ENCODE measurements around the gene PKD1. TPM values are rescaled to one million over a fixed set of nuclear protein-coding genes. Genes with fewer than 3 reads are reported as not detected.
"Not testable (repeated sequence)": the region's sequence is repeated elsewhere in the genome, so short reads cannot be mapped to it uniquely, and the experiment has no call there.

PKD1 gene
- total RNA-seq, 1 donor, result 118 TPM

- not testable (repeated sequence) for H3K4me3 ChIP-seq (ENCODE audit: low read depth, low read length); DNase-seq (ENCODE audit: low read depth)
Observed at GRCh38 chr16:2110332-2111008, 25.2 kb downstream of the PKD1 start.

DNA sequence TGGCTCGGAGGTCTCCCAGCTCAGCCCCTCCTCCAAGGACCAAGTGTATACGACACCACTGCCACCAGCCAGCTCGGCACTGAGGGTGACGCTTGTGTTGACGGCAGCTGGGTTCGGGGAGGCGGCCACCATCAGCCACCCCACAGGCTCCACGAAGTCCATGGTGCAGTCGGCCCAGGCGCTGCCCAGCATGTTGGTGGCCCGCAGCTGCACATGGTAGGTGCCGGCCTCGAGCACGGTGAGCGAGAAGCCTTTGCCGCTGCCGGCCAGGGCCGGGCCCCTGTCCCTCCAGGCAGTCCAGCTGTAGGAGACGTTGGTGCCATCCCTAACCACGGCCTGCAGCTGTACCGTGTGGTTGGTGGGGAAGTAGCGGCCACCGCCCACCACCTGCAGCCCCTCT, 25.8 kb downstream of the PKD1 start:
- H3K4me3 ChIP-seq (ENCODE audit: low read depth, low read length); DNase-seq (ENCODE audit: low read depth): not testable (repeated sequence)

- not testable (repeated sequence) for H3K4me3 ChIP-seq (ENCODE audit: low read depth, low read length); DNase-seq (ENCODE audit: low read depth)
Observed at GRCh38 chr16:2109271-2109580, 26.5 kb downstream of the PKD1 start.

DNA sequence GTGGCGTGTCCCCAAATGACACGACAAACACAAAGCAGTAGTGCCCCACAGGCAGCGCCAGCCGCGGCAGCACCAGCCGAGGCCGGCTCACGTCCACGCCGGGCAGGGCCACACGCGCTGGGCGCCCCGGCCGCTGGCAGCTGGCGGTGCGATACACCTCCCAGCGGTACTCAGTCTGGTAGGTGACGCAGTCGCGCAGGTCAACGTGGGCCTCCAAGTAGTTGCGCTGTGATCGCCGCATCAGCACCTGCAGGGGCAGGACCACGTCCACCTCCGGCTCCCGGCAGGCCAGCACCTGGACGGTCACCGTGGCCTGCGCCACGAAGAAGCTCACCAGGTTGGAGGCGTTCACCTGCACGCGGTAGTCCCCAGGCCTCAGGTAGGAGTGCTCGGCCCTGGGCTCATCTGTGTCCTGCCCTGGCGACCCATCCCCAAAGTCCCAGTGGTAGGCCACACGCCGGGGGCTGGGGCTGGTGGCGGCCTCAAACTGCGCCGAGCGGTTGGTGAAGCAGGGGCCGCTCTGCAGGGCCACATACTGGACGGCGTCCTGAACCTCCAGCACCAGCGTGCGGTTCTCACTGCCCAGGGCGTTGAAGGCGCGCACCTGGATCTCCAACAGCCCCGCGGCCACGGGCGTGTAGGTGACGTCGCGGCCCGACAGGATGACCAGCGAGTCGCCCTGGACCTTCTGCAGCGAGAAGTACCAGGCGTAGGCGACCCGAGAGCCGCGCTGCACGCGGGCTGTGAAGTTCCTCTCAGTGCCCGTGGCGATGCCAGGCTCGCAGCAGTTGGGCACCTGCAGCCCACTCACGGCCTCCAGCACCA, 27.0 kb downstream of the PKD1 start:
- H3K4me3 ChIP-seq (ENCODE audit: low read depth, low read length); DNase-seq (ENCODE audit: low read depth): not testable (repeated sequence)

DNA sequence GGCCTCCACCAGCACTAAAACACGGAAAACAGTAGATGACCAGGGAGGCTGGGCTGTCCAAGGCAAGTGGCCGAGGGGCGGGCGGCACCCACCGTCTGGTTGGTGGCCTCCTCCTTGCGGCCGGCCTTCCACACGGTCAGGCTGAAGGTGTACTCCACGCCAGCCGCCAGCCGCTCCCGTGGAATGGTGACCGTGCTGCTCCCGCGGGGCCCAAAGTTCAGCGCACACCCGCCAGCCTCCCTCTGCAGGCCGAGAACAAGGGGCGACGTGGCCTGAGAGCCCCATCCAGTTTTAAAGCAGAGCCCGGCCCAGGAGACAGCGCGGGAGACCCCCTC, 27.9 kb downstream of the PKD1 start:
- DNase-seq (ENCODE audit: low read depth); H3K4me3 ChIP-seq (ENCODE audit: low read depth, low read length): not testable (repeated sequence)

DNA sequence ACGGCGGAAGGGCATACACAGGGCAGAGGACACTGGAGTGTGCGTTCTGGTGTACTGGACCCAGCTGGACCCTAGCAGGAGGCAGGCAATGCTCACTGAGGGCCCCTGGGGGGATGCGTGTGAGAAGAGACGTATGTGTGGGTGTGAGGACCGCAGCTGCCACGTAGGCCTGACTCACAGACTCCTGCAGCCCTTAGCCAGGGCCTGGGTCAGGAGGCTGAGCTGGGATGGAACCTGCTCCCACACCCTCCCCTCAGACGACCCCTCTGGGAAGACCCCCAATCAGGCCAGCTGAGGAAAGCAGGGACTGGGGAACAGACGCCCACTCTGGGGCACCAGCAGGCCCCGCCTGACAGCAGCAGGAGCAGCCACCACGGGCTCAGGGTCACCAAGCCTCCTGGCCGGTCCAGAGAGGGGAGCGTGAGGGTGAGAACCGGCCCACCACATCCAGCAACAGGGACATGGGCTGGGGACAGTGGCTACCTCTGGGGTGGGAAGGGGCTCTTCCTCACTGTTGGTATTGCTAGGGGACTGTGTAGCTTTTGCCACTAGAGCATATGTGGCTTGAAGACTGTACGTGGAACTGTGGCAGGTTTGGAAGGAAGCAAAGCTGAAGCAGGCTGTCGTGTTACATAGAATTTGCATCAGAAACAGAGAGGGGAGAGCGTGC, 28.4 kb downstream of the PKD1 start:
- H3K4me3 ChIP-seq (ENCODE audit: low read depth, low read length), result not testable (repeated sequence)
- peak; percentile 65 for DNase-seq (ENCODE audit: low read depth)

DNA sequence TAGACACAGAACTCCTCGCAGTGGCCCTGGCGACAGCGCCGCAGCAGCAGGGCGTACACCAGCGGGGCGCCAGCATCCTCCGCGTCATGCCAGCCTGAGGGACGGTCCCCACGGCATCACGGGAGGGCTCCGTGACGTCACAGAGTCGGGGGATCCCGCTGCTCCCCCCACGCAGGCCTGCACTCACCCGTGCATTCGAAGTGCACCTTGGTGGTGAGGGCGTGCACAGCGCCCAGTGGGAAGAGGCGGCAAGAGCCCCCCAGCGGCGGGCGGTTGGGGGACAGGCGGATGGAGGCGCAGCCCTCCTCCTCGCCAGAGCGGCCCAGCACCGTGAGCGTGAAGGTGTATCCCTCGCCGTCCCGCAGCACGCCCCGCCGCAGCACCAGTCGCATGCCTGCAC, 29.5 kb downstream of the PKD1 start:
- not testable (repeated sequence) for DNase-seq (ENCODE audit: low read depth); H3K4me3 ChIP-seq (ENCODE audit: low read depth, low read length)

DNA sequence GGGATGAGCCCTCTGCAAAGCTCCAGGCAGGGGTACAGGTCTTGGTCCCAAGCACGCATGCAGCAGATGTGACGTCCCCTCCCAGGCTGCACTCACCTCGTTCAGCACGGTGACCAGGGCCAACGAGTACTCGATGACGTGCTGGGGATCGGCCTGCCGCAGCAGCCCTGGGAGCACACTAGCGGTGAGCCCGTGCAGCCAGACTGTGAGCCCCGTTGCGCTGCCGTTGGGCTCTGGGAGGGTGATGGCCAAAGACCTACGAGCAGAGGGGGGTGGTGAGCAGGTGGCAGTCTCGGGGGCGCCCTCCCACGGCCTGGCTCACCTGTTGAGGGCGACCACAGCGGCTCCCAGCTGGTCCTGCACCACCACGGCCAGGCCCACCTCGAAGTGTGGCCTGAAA, 29.9 kb downstream of the PKD1 start:
- DNase-seq (ENCODE audit: low read depth), result not testable (repeated sequence)

DNA sequence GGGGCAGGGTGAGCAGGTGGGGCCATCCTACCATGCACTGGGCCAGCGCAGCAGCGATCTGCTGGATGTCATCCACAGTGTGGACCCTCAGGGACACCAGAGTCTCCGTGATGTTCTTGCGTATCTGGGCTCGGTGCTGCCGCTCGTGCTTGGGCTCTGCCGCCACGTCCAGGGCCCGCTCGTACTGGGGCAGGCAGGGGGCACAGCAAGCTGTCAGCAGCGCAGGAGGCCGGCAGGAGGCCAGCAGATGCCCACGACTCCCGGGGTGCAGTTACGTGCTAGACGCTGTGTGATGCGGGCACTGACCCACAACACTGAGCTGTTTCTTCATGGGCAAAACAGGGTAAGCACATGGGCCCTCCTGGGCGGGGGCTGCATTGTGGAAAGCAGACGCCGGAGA, 30.4 kb downstream of the PKD1 start:
- not testable (repeated sequence) for H3K4me3 ChIP-seq (ENCODE audit: low read depth, low read length); DNase-seq (ENCODE audit: low read depth)

More for the DNA sequence above, 29.9 kb downstream of the PKD1 start:
- not testable (repeated sequence) for H3K4me3 ChIP-seq (ENCODE audit: low read depth, low read length)

GRCh38 chr16:2104464-2104863, 31.2 kb downstream of the PKD1 start:
- not testable (repeated sequence) for DNase-seq (ENCODE audit: low read depth); H3K4me3 ChIP-seq (ENCODE audit: low read depth, low read length)

DNA sequence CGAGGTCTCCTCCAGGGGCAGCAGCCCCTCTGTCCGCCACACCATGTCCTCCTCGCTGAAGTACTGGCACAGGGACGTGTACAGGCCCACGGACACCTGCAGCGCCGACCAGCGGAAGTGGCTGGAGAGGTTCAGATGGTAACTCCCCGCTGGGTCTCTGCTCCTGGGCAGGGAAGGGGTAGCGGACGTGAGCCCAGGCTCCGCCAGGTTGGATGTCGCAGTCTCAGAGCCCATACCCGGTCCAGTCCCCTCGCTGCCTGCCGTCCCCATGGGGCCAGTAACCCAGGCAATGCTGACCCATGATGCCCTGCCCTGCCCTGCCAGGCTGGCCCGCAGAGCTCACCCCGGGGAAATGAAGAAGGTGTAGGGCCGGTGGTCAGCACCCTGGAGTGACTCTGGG, 33.2 kb downstream of the PKD1 start:
- no peak overlapping the region for H3K4me3 ChIP-seq (ENCODE audit: low read depth, low read length)
- TF ChIP-seq, protein P1, sequence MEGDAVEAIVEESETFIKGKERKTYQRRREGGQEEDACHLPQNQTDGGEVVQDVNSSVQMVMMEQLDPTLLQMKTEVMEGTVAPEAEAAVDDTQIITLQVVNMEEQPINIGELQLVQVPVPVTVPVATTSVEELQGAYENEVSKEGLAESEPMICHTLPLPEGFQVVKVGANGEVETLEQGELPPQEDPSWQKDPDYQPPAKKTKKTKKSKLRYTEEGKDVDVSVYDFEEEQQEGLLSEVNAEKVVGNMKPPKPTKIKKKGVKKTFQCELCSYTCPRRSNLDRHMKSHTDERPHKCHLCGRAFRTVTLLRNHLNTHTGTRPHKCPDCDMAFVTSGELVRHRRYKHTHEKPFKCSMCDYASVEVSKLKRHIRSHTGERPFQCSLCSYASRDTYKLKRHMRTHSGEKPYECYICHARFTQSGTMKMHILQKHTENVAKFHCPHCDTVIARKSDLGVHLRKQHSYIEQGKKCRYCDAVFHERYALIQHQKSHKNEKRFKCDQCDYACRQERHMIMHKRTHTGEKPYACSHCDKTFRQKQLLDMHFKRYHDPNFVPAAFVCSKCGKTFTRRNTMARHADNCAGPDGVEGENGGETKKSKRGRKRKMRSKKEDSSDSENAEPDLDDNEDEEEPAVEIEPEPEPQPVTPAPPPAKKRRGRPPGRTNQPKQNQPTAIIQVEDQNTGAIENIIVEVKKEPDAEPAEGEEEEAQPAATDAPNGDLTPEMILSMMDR (IDR thresholded peaks at IDR 0.05; ENCODE audit: insufficient read depth, low read length), result no peak

DNA sequence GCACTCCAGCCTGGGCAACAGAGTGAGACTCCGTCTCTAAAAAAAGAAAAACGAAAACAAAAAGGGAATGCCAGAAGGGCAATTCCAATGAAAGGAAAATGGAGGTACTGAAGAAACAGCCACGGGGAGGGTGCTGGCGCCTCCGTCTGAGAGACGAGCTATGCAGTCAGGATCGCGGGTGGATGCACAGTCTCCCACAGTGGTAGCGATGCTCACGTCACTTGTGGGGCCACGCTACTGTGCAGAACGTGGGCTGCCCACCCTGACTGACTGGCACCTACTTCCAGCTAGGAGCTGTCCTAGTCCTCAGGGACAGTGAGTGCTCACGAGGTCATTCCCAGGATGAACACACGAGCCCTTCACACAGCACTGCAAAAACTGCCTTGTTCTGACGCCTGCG, 34.1 kb downstream of the PKD1 start:
- H3K4me3 ChIP-seq (ENCODE audit: low read depth, low read length); DNase-seq (ENCODE audit: low read depth): not testable (repeated sequence)

More for the DNA sequence above, 33.2 kb downstream of the PKD1 start:
- DNase-seq (ENCODE audit: low read depth), result no peak

GRCh38 chr16:2097689-2098088, 38.0 kb downstream of the PKD1 start:
- not testable (repeated sequence) for DNase-seq (ENCODE audit: low read depth); H3K4me3 ChIP-seq (ENCODE audit: low read depth, low read length)
